ENCODE results near the gene MUSTN1. TPM values are rescaled to one million over a fixed set of nuclear protein-coding genes. Genes with fewer than 3 reads are reported as not detected.

The MUSTN1 gene
- total and polyA plus RNA-seq, 2 donors (not counting 1 experiment from before 2014, with no cell fraction given), result 0.79 to 11.2 TPM

DNA sequence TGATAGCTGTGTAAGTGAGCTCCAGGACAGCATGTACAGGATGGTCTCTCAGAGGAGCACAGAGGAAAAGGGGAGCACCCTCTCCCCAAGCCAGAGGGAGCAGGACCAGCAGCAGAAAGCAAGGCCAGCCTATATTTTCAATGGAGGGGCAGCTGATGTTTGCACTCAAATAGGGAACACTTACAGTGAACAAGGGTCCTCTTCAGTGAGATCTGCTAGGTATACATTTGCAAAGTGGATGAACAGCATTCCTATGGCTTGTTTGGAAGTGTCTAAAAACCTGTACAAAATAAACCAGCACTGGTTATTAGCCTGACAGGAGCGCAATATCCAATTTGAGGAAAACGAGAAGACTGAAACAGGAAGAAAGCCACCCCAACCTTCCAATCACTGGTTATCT is 17.6 kb upstream of the MUSTN1 start:
- no peak for DNase-seq
- Histone ChIP-seq H3K79me2 (ENCODE audit: control insufficient read depth, insufficient read depth, low read length) (no peaks in the 10 kb centered on the region), H3K4me2 (replicated peaks; ENCODE audit: low read depth, low read length, poor library complexity, severe bottlenecking) (no peak overlapping the region), H3K9me3 (ENCODE audit: control extremely low read depth in 1 of 3, control insufficient read depth in 2 of 3, insufficient read depth in 1 of 3, low read length in 2 of 3) (no peaks in the 10 kb centered on the region), H3K27me3 (replicated peaks in 1 of 4; ENCODE audit: control extremely low read depth in 1 of 4, control insufficient read depth in 3 of 4, insufficient read depth in 4 of 4, low read length in 3 of 4) (no peaks in the 10 kb centered on the region), H3K4me3 (ENCODE audit: control extremely low read depth in 1 of 5, extremely low read depth in 1 of 5, insufficient read depth in 1 of 5, low read depth in 2 of 5, low read length in 4 of 5) (no peak overlapping the region), H4K20me1 (ENCODE audit: control insufficient read depth, insufficient read depth, low read length, poor library complexity, severe bottlenecking) (no peaks in the 10 kb centered on the region), H2AFZ (ENCODE audit: insufficient read depth, low read depth, low read length, poor library complexity, severe bottlenecking) (no peak overlapping the region), H3K36me3 (replicated peaks in 1 of 2; ENCODE audit: control extremely low read depth in 1 of 2, control insufficient read depth in 1 of 2, extremely low read depth in 1 of 2, insufficient read depth in 2 of 2, low read length in 1 of 2) (peaks cover 0 to 39% of the 10 kb centered on the region in 2 experiments), H3K4me1 (ENCODE audit: control insufficient read depth in 2 of 2, insufficient read depth in 2 of 2, low read length in 2 of 2) (no peaks in the 10 kb centered on the region), H3K27ac (ENCODE audit: low read length in 2 of 2) (no peak overlapping the region), H3K9ac (ENCODE audit: low read length) (no peak overlapping the region)
- H3K4me1 Mint-ChIP-seq, result no peaks in the 10 kb centered on the region
- ChIA-PET POLR2A (no interaction called here), CTCF (interaction anchor here (1.1 to 1.9 kb wide), 2 partner anchors 8 to 344 kb away, joined by 3 to 5 read pairs; no protein-coding TSS in a partner anchor)
- H3K9me3 Mint-ChIP-seq (ENCODE audit: insufficient read depth), result no peaks in the 10 kb centered on the region
- no peaks in the 10 kb centered on the region for H3K27me3 Mint-ChIP-seq
- H3K4me3 Mint-ChIP-seq, result no peak overlapping the region
- intact Hi-C loops (cut with micrococcal nuclease), result loop anchor here (5.0 kb wide), 1 partner anchor 45 kb away; the partner anchor contains the start of gene STIMATE
- H3K27ac Mint-ChIP-seq, result no peak overlapping the region
- 92% methylated on average over 2 of the region's 2 CpGs for WGBS (ENCODE audit: insufficient coverage)
- no peak for ATAC-seq (ENCODE audit: low read depth)
- no peak for TF ChIP-seq EZH2 (IDR thresholded peaks at IDR 0.05; ENCODE audit: borderline replicate concordance, insufficient read depth, low read depth, low read length, poor library complexity, severe bottlenecking)

DNA sequence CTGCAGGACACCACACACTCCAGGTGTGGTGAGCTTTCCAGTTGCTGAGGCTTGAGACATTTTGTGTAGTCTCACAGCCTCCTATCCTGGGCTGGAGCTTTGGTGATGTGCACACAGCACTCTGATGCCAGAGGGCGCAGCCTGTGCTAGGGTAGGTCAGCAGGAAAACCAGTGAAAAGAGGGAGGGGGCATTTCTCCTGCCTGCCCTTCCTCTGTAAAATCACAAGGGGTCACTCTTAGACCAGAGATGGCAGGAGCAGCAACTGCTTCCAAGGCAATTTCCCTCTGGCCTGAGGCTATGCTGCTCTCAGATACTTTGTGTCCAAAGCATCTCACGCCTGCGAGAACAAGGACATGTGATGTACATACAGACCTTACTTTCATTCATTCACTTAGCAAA is 16.5 kb upstream of the MUSTN1 start:
- H3K79me2 ChIP-seq (ENCODE audit: control insufficient read depth, insufficient read depth, low read length), result no peaks in the 10 kb centered on the region
- H3K27ac ChIP-seq (ENCODE audit: low read length in 2 of 2), result no peak overlapping the region
- H3K4me3 Mint-ChIP-seq, result no peak overlapping the region
- no peak overlapping the region for H3K4me2 ChIP-seq (replicated peaks; ENCODE audit: low read depth, low read length, poor library complexity, severe bottlenecking)
- WGBS (ENCODE audit: insufficient coverage), result no CpG with 5 or more reads among the region's 3 CpGs
- H3K9ac ChIP-seq (ENCODE audit: low read length), result no peak overlapping the region
- no peaks in the 10 kb centered on the region for H4K20me1 ChIP-seq (ENCODE audit: control insufficient read depth, insufficient read depth, low read length, poor library complexity, severe bottlenecking)
- TF ChIP-seq EZH2 (IDR thresholded peaks at IDR 0.05; ENCODE audit: borderline replicate concordance, insufficient read depth, low read depth, low read length, poor library complexity, severe bottlenecking), result no peak
- TF ChIP-seq, protein P1, sequence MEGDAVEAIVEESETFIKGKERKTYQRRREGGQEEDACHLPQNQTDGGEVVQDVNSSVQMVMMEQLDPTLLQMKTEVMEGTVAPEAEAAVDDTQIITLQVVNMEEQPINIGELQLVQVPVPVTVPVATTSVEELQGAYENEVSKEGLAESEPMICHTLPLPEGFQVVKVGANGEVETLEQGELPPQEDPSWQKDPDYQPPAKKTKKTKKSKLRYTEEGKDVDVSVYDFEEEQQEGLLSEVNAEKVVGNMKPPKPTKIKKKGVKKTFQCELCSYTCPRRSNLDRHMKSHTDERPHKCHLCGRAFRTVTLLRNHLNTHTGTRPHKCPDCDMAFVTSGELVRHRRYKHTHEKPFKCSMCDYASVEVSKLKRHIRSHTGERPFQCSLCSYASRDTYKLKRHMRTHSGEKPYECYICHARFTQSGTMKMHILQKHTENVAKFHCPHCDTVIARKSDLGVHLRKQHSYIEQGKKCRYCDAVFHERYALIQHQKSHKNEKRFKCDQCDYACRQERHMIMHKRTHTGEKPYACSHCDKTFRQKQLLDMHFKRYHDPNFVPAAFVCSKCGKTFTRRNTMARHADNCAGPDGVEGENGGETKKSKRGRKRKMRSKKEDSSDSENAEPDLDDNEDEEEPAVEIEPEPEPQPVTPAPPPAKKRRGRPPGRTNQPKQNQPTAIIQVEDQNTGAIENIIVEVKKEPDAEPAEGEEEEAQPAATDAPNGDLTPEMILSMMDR (IDR thresholded peaks at IDR 0.05), result peak; percentile 55
- ChIA-PET POLR2A (no interaction called here), CTCF (interaction anchor here (0.6 to 1.4 kb wide), 4 partner anchors 84 to 222 kb away, joined by 3 read pairs; no protein-coding TSS in a partner anchor)
- H3K27ac Mint-ChIP-seq, result no peak overlapping the region
- intact Hi-C loops (cut with micrococcal nuclease), result loop anchor here (1.0 to 5.0 kb wide), 3 partner anchors 46 to 345 kb away; partner anchors contain the start of gene STIMATE
- no peaks in the 10 kb centered on the region for H3K9me3 ChIP-seq (ENCODE audit: control extremely low read depth in 1 of 3, control insufficient read depth in 2 of 3, insufficient read depth in 1 of 3, low read length in 2 of 3)
- no peaks in the 10 kb centered on the region for H3K9me3 Mint-ChIP-seq (ENCODE audit: insufficient read depth)
- no peaks in the 10 kb centered on the region for H3K4me1 ChIP-seq (ENCODE audit: control insufficient read depth in 2 of 2, insufficient read depth in 2 of 2, low read length in 2 of 2)
- no peaks in the 10 kb centered on the region for H3K4me1 Mint-ChIP-seq
- H3K27me3 Mint-ChIP-seq, result no peaks in the 10 kb centered on the region
- no peak overlapping the region for H3K4me3 ChIP-seq (ENCODE audit: control extremely low read depth in 1 of 5, extremely low read depth in 1 of 5, insufficient read depth in 1 of 5, low read depth in 2 of 5, low read length in 4 of 5)
- peaks cover 0 to 36% of the 10 kb centered on the region in 2 experiments for H3K36me3 ChIP-seq (replicated peaks in 1 of 2; ENCODE audit: control extremely low read depth in 1 of 2, control insufficient read depth in 1 of 2, extremely low read depth in 1 of 2, insufficient read depth in 2 of 2, low read length in 1 of 2)
- no peak overlapping the region for H2AFZ ChIP-seq (ENCODE audit: insufficient read depth, low read depth, low read length, poor library complexity, severe bottlenecking)
- H3K27me3 ChIP-seq (replicated peaks in 1 of 4; ENCODE audit: control extremely low read depth in 1 of 4, control insufficient read depth in 3 of 4, insufficient read depth in 4 of 4, low read length in 3 of 4), result no peaks in the 10 kb centered on the region
- ATAC-seq (ENCODE audit: low read depth), result peak; percentile 73
- peak; percentile 49 for DNase-seq
